Right lung (tissue), 5 donors: ENCODE measurements around the gene FAM81A. TPM values are rescaled to one million over a fixed set of nuclear protein-coding genes. Genes with fewer than 3 reads are reported as not detected.

Experiments used
- DNase-seq, 2 donors: peaks; one replicate each; pipeline ENCODE4 v3.0.0-alpha.2; 2013
- polyA plus RNA-seq, 5 donors: library from polyadenylated mRNA; unstranded; fragments of 120-200 nt; gene quantifications; one replicate each; pipeline versions ENCODE4 v1.2.1 to v1.2.3, GENCODE V29; 2013; ENCODE audit warnings: inconsistent platforms in 1 of 5, low replicate concordance in 1 of 5; ENCODE audit not compliant: insufficient read length in 5 of 5, insufficient read depth in 1 of 5

Gene FAM81A
- polyA plus RNA-seq, 5 donors, result 2.6 to 4.0 (median 3.1) TPM

DNA sequence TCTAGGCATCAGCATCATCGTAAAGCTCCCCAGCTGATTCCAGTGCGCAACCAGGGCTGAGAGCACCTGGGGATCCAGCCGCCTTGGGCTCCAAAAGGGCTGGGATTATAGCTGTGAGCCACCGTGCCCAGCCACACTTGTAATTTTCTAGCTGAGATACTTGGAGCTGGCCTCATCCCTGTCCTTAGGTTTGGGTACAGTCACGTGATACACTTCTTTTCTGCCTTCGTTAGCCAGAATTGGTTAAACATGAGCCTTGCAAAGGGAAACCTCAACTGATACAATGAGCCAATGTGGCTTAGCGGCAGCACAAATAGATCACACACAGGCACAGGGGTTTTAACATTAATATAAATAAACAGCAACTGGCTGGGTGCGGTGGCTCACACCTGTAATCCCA lies 103.8 kb downstream of the FAM81A start:
- DNase-seq, result no peak

DNA sequence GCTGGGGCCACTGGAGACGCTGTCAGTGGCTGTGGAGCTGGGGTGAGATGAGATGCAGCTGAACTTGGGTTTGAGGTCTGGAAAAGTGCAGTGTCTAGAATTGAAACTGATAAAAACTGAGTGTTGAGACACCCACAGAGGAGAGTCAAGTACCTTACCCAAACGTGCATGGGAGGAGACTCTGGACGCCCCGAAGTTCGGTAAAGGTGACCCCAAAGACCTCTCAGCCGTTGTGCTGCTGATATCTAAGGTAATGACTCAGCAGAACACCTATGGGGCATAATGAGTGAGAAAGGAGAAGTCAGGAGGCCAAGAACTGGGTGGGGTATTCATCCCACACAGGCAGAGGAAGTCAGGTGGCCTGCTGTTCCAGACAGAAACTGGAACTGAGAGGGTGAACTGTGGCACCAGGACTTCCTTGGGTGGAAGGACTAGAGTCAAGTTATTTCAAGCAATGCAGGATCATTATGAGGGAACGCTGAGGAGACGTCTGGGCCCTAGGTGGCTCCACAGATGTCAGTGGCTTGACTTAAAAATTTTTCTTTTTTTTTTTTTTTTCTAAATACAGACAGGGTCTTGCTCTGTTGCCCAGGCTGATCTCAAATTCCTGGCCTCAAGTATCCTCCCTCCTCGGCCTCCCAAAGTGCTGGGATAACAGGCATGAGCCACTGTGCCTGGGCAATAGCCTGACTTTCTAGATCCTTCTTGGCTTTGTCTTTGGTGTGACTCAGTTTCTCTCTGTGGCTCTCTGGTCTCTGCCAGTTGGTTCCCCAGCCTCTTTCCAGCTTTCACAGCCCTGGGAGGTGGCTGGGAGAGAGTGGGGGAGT lies 105.9 kb downstream of the FAM81A start:
- no peak for DNase-seq

DNA sequence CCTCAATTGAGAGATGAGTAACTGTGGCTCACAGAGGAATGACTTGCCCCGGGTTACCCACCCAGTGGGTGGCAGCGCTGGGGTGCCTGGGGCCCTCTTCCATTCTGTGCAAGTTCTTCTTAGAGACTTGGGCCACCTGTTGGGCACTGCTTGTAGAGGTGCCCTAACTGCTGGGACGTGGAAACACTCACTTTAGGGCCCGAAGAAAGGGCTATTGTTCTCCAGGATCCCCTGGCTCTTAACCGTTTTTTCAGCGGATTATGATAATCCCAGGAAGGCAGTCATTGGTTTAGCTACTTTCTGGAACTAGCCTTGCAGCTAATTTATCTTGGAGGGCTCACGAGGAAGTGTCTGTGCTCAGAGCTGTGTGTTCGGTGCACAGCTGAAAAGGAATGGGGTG lies 107.6 kb downstream of the FAM81A start:
- no peak for DNase-seq

DNA sequence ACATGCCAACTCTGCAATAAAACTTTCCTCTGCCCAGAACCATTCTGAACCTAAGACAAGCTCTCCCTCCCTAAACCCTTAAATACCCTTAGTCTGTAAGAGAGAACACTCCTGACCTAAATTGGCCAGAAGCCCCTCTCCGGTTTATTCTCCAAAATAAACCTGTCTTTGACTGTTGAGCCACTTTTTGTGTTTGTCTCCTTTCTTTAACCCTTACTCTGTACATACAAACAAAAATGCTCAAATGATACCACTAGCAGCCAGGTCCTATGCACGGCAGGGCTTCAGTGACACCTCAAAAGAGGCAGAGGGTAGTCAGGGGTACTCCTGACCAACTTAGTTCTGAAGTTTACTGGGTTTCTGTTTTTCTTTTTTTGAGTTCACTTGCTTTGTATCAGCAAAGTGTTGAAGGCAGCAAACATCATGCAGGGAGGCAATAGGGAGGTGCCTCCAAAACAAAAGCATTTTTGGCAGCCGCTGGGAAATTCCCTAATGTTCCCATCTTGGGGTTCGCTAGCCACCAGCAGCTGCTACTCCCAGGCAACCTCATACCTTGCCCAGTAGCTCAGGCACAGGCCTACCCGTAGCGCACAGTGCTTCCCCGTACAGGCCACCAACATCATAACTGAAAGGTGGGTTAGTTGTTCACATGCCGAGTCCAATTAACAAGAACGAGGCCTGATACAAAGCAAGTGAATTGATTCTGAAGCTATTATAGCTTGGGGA lies 110.7 kb downstream of the FAM81A start:
- DNase-seq, result no peak

DNA sequence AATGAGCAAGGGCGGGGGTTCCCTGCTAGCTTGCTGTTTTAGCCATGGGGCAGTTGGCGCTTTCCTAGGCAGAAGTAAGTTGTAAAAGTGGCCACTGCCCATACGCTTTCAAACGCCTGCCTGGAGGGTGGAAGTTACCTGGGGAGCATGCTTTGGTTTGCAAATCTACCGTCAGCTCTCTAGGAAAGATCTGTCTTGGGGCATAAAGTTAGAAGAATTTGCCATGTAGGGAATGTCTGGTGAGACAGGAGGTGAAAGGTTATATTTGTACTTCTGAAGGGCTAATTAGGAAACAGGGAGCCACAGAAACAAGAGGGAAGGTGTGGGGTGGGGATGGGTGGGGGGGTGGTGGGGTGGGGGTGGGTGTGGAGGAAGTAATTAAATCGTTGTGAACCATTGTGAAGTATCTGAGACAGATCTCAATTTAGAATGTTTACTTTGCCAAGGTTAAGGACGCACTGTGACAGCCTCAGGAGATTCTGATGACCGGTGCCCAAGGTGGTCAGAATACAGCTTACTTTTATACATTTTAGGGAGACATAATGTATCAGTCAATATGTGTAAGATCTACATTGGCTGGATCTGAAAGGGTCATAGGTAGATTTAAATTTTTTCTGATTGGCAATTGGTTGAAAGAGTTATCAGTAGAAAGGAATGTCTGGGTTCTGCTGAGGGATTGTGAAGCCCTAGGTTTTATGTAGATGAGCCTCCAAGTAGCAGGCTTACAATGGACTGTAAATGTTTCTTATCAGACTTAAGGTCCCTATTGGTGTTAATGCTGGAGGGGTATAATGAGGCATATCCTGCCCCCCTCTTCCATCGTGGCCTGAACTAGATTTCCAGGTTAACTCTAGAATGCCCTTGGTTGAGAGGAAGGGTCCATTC lies 111.6 kb downstream of the FAM81A start:
- no peak for DNase-seq

DNA sequence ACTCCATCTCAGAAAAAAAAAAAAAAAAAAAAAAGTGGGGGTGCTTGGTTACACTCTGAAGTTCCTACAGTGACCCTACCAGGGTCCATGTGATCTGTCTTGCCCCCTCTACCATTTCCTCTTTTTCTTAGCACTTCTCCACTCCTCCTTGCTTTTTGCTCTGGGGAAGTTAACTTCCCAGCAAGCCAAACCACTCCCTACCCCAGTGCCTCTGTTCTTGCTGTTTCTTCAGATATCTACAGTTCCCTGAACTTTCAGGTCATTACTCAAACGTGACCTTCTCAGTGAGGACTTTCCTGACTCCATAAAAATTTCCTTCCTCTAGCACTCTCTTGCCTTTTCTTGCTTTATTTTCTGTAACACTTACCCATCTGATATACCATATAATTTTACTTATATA lies 112.5 kb downstream of the FAM81A start:
- DNase-seq, result no peak

DNA sequence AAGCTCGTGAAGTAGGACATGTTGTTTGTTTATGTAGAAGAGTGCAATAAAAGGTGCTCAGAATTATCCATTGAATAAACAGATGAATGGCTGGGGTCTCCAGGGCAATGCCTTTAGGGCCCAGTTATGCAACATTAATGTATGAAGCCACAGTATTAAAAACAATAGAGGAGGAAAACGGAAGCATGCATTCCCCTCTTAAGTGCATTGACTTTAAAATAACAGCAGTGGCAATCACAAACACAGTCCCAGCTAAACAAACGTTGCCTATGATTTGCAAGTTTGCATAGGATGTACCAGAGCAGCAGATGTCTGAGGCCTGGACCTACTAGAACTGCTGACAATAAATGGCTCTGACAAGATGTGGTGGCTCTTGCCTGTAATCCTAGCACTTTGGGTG lies 113.0 kb downstream of the FAM81A start:
- DNase-seq, result no peak

DNA sequence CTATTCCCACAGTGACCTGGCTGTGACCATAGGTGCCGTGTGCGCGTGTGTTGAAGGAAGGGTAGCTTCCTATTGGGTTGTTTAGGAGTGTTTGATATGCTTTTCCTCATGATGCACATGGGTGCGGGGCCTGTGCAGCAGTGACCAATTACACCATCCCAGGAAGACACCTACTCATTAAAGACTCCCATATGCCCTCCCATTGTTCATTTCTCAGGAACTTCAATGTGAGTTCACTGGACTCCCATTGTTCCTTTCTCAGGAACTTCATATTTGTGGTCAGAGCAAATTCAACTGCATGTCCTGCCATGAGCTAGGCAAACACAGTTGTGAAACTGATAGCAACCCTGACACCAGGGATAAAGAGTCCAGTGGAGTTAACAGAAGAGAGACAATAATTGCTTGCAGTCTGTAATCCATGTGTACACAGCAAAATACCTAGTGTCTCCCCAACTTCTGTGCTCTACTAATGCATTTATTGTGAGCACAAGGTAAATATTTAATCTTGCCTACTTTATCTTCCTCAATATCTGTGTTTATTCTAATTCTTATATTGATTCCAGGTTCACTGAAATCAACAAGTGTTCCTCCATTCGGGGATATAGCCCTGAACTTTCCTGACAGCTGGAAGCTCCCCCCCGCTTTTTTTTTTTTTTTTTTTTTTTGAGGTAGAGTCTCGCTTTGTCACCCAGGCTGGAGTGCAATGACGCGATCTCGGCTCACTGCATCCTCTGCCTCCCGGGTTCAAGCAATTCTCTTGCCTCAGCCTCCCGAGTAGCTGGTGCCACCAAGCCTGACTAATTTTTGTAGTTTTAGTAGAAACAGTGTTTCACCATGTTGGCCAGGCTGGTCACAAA lies 116.1 kb downstream of the FAM81A start:
- no peak for DNase-seq

DNA sequence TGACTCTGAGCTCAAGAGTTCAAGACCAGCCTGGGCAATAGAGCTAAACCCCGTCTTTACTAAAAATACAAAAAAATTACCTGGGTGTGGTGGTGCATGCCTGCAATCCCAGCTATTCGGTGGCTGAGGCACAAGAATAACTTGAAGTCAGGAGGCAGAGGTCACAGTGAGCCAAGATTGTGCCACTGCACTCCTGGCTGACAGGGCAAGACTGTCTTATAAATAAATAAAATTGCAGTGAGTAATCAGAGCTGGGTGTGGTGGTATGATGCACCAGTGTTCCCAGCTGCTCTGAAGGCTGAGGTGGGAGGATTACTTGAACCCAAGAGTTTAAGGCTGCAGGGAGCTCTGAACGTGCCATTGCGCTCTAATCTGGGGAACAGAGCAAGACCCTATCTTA lies 117.7 kb downstream of the FAM81A start:
- DNase-seq, result no peak

DNA sequence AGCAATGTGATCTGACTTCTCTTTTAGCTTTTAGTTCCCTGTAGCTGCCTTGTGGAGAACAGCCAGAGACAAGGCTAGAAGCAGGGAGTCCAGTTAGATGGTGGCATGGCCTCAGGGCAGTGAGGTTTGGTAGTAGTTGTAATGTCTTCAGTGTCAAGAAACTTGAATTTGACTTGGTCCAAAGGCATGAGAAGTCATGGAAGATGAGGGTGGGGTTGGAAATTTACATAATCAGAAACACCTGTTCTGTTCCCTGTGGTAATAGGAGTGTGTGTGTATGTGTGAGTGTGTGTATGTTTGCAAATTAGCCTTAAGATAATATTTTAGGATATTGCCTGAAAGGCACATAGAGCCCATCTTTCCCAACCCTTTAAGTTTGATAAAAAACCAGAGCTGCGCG lies 118.4 kb downstream of the FAM81A start:
- DNase-seq, result no peak

DNA sequence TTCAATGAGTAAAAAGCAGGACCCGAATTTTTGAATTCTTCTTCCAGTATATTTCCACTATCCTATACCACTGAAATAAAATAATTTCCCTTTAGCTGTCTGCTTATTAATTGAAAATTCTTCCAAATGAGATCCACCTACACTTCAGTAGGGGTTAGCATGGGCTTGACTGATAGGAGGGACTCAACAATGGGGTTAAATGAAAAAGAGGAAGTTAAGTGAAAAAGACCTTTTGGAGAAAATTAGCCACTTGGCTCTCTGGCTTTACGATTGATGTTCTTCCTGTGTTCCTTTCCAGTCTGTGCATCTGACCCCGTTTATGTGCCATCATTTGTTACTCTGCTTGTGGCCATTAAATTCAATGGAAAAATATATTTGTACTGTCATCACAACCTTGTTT lies 119.6 kb downstream of the FAM81A start:
- no peak for DNase-seq

DNA sequence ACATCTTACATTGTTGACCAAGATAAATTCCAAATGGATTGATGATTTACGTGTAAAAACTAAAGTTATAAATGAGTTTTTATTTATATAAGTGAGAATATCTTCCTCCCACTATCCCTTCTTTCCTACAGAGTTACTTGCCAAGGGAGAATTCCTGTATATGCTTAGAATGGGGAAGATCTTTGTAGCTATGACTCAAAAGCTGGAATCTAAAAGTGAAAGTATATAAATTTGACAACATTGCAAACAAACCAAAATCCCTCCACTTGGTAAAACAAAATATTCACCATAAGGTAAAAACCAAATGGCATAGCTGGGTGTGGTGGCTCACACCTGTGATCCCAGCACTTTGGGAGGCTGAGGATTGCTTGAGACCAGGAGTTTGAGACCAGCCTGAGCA lies 120.9 kb downstream of the FAM81A start:
- DNase-seq, result no peak

DNA sequence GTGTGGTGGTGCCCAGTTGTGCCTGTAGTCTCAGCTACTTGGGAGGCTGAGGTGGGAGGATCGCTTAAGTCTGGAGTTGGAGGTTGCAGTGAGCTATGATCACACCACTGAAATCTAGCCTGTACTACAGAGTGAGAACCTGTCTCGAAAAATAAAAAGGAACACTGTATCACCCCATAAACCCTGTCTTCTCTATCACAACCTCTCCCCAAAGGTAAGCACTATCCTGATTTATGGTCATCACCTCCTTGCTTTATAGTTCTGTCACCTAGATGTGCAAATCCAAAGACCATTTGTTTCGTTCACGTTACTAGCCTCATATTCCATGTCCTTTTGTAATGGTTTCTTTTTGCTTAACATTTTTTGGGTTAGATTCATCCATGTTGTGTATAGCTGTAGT lies 123.6 kb downstream of the FAM81A start:
- DNase-seq, result no peak

DNA sequence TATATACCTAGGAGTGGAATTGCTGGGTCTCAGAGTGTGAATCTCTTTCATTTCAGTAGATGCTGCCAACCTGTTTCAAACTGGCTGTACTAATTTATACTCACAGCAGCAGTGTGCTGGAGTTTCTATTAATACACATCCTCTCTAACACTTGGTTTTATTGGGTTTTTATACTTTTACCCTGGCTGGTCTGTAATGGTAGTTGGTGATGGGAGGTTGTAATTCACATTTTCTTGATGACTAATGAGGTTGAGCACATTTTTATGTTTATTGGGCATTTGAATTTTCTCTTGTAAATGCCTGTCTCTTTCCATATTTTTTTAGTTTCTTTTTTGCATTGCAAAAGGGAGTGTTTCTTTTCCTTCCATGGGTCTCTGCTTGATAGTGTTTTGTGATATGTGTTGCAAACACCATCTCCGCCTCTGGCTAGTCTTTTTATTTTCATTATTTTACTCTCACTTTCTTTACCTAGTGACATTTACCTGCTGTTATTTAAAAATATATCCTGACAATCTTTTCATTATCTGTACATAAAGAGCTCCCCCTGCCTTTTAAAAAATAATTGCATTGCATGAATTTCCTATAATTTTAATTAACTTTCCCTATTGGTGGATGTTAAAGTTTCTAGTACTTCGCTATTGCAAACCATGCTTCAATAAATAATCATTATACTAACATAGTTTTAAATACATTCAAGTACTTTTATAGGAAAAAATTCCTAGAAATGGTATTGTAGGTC lies 124.6 kb downstream of the FAM81A start:
- no peak for DNase-seq

DNA sequence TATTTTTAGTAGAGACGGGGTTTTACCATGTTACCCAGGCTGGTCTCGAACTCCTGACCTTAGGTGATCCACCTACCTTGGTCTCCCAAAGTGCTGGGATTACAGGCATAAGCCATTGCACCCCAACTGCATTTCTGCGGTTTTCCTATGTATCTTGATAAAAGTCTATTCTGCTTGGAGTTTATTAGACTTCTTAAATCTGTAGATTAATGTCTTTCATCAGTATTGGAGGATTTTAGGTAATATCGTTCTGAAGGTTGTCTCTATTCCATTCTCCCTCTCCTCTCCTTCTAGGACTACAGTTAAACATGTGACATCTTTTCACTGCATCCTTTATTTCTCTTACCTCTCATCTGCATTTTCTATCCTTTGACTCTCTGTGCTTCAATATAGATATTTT lies 127.3 kb downstream of the FAM81A start:
- no peak for DNase-seq

DNA sequence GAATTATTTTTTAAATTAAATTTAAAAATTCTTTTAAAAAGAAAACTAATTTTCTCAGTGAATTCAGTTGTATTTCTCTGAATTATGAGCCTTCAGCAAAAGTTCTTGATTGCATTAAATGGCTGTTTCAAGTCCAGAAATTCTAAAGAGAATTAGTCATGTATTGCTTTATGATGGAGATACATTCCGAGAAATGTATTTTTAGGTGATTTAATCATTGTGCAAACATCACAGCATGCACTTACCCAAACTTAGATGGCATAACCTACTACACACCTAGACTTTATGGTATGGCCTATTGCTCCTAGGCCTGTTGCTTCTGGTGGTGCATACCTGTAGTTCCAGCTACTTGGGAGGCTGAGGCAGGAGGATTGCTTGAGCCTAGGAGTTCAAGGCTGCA lies 129.3 kb downstream of the FAM81A start:
- no peak for DNase-seq

DNA sequence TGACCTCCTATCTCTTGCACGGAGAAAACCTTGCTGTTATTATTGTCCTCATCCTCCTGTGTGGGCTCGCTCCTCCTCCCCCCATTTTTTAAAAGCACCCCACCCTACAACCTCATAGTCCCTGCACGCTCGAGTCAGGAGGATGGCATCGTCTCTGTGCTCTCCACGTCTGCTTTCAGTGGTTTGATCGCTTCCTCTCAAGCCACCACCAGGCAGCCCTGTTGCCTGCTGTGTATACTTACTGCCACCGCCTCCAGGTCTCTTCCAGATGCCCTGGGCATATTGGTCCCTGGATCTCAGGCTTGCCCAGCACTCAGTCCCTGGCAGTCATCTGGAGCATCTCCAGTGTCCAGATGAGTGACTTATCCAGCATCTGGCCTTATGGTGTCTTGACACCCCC lies 131.5 kb downstream of the FAM81A start:
- no peak for DNase-seq

DNA sequence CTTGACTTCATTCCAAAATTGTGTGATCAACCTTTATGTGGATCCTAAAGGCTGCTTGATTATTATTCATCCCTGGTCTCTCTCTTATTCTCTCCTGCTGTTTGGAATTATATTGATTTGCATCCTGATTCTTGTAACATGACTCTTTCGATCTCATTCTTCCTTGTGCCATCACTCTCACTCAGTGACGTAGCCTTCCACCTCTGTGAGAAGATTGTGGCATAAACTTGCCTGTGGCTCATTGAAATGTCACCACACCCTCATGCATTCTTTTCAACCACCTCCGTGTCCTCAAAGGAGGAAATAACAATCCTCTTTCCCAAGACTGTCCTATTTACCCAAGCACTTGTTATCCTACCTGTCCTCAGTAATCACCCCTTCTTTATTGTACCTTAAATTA lies 132.3 kb downstream of the FAM81A start:
- DNase-seq, result no peak

DNA sequence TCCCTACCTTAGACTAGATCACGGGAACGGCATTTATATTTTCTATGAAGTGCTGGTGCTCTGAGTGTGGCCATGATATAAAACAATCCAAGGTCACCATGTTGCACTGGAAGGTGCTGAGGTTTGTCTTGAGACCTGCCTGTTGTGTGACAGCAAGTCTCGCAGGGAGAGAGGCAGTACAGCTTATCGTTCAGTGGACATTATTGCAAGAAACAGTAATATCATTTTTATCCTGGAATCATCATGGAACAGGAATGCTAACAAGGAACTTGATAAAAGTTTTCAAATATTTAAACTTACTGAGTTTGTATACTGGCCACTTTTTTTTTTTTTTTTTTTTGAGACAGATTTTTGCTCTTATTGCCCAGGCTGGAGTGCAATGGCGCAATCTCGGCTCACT lies 133.6 kb downstream of the FAM81A start:
- no peak for DNase-seq
